Prostate gland (tissue), 2 donors: ENCODE measurements around the gene SMIM43.

Experiments used
- POLR2AphosphoS5 ChIP-seq: sonication (generic); formaldehyde crosslinking; IDR thresholded peaks from one replicate; pipeline ENCODE4 v1.6.1; 2017; ENCODE audit warnings: antibody characterized with exemption
- TF ChIP-seq, protein P1 (sequence below), 4 experiments: fragments of 200-600 bp in 2 of 4; fragments of 450-650 bp in 2 of 4; sonication (generic) in 2 of 4; IDR thresholded peaks; 1 replicate in 3 of 4; 2 replicates in 1 of 4; pipeline ENCODE4 v1.5.1; 2016 to 2019; ENCODE audit warnings: antibody characterized with exemption in 4 of 4, mild to moderate bottlenecking in 2 of 4, moderate library complexity in 2 of 4

DNA sequence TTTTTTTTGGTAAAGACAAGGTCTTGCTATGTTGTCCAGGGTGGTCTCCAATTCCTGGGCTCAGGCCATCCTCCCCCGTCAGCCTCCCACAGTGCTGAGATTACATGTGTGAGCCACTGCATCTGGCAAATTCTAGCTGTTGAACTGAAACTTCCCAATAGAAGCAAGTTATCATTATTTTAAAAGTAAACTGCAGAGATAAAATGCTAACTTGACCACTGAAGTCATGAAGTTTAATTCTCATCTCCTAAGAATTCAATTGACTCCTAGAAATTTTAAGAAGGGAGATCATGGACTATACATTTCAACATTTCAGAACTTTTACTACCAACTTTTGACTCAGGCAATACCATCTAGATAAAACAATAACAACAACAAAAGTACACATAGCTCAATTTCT is 24.5 kb upstream of the SMIM43 start:
- TF ChIP-seq, protein P1, sequence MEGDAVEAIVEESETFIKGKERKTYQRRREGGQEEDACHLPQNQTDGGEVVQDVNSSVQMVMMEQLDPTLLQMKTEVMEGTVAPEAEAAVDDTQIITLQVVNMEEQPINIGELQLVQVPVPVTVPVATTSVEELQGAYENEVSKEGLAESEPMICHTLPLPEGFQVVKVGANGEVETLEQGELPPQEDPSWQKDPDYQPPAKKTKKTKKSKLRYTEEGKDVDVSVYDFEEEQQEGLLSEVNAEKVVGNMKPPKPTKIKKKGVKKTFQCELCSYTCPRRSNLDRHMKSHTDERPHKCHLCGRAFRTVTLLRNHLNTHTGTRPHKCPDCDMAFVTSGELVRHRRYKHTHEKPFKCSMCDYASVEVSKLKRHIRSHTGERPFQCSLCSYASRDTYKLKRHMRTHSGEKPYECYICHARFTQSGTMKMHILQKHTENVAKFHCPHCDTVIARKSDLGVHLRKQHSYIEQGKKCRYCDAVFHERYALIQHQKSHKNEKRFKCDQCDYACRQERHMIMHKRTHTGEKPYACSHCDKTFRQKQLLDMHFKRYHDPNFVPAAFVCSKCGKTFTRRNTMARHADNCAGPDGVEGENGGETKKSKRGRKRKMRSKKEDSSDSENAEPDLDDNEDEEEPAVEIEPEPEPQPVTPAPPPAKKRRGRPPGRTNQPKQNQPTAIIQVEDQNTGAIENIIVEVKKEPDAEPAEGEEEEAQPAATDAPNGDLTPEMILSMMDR (IDR thresholded peaks at IDR 0.05), result no peak
- TF ChIP-seq POLR2AphosphoS5, result no peak
